Vagina (tissue), 2 donors: ENCODE results near the gene TRDN.

Source experiments
- POLR2A ChIP-seq, 2 donors: fragments of 450-650 bp; IDR thresholded peaks; one replicate each; pipeline ENCODE4 v1.6.1; 2017; ENCODE audit warnings: antibody characterized with exemption in 2 of 2, mild to moderate bottlenecking in 2 of 2, moderate library complexity in 2 of 2
- POLR2AphosphoS5 ChIP-seq, 2 donors: sonication (generic); formaldehyde crosslinking; IDR thresholded peaks; one replicate each; pipeline ENCODE4 v1.9.0; 2017; ENCODE audit warnings: antibody characterized with exemption in 2 of 2, mild to moderate bottlenecking in 2 of 2, low read depth in 1 of 2; ENCODE audit not compliant: insufficient read depth in 1 of 2
- TF ChIP-seq, protein P1 (sequence below), 3 experiments: fragments of 450-650 bp in 2 of 3; fragments of 200-600 bp in 1 of 3; sonication (generic) in 1 of 3; IDR thresholded peaks; one replicate each; pipeline ENCODE4 v1.5.1; 2017 to 2019; ENCODE audit warnings: antibody characterized with exemption in 3 of 3, mild to moderate bottlenecking in 2 of 3, moderate library complexity in 2 of 3

DNA sequence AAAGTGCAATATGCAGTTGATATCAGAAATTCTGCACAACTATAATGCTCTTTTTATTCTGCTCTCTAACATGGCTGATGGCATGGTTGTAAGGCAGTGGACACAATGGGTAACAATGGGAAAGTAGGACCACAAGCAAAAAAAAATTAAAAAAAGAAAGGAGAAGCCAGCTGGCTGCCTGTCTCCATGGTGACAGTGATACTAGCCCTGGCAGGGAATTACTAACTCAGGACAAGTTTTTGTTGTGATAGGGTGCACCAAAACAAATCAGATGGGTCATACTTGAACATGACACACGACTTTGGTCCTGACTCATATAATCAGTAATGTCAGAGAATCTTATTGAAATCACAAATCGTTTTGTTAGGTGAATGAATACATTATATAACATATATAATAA lies 169.4 kb downstream of the TRDN start:
- TF ChIP-seq POLR2A (IDR thresholded peaks at IDR 0.05) (no peak), POLR2AphosphoS5 (IDR thresholded peaks at IDR 0.05; ENCODE audit: insufficient read depth in 1 of 2, low read depth in 1 of 2) (no peak)
- TF ChIP-seq, protein P1, sequence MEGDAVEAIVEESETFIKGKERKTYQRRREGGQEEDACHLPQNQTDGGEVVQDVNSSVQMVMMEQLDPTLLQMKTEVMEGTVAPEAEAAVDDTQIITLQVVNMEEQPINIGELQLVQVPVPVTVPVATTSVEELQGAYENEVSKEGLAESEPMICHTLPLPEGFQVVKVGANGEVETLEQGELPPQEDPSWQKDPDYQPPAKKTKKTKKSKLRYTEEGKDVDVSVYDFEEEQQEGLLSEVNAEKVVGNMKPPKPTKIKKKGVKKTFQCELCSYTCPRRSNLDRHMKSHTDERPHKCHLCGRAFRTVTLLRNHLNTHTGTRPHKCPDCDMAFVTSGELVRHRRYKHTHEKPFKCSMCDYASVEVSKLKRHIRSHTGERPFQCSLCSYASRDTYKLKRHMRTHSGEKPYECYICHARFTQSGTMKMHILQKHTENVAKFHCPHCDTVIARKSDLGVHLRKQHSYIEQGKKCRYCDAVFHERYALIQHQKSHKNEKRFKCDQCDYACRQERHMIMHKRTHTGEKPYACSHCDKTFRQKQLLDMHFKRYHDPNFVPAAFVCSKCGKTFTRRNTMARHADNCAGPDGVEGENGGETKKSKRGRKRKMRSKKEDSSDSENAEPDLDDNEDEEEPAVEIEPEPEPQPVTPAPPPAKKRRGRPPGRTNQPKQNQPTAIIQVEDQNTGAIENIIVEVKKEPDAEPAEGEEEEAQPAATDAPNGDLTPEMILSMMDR (IDR thresholded peaks at IDR 0.05): no peak
